Measurements from ENCODE around the gene CLDN14.
"Not testable (repeated sequence)": the region's sequence is repeated elsewhere in the genome, so short reads cannot be mapped to it uniquely, and the experiment has no call there.

Gene CLDN14

DNA sequence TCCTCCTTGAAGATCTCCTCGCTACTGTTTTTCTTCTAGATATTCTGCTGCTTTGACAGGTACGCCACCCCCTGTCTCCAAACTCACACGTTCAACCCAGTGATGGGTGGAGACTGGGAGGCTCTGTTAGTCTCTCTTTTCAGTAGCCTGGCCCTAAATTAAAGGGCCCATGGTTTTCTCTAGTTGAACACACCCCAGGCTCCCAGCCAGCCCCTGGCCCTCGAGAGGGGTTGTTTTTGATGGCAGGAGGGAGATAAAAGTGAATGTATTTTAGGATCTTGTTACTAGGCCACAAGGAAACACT is 21.6 kb upstream of the CLDN14 start:
- DNase-seq (ENCODE audit: low spot score) = no peak

- DNase-seq (ENCODE audit: low spot score) = no peak
These were observed 19.9 kb upstream of the CLDN14 start for GRCh38 chr21:36499578-36500471.

DNA sequence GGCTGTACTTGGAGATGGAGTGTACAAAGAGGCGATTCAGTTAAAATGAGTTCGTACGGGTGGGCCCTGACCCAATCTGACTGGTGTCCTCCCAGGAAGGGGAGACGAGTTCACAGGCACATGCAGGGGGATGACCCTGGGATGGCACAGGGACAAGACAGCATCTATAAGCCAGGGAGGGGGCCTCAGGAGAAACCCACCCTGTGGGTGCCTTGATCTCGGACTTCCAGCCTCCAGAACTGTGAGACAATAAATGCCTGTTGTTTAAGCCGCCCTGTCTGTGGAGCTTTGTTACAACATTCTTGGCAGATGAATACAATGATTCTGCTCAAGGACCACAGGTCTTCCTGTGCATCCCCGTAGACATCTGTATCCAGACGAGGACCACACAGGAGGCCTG is 14.6 kb upstream of the CLDN14 start:
- DNase-seq (ENCODE audit: low spot score) = no peak

GRCh38 chr21:36491209-36491910 is 11.4 kb upstream of the CLDN14 start:
- no peak for DNase-seq (ENCODE audit: low spot score)

DNA sequence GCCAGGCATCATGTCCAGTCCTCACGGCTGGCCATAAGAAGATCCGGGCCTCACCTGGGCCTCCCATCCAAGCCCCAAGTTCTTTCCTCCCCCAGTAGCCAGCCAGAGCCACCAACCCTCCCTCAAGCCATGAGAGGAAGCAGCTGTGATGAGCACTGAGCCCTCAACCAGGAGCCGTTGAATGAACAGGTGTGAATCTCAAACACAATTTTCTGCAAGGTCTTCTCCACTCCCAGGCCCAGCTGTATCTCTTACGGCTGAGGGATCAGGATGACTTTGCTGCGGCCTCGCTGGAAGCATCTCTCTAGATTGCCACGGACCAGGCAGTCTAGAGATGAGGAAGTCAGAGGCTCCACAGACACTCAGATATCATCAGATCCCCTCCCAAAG is 9.8 kb upstream of the CLDN14 start:
- DNase-seq (ENCODE audit: low spot score) = no peak

DNA sequence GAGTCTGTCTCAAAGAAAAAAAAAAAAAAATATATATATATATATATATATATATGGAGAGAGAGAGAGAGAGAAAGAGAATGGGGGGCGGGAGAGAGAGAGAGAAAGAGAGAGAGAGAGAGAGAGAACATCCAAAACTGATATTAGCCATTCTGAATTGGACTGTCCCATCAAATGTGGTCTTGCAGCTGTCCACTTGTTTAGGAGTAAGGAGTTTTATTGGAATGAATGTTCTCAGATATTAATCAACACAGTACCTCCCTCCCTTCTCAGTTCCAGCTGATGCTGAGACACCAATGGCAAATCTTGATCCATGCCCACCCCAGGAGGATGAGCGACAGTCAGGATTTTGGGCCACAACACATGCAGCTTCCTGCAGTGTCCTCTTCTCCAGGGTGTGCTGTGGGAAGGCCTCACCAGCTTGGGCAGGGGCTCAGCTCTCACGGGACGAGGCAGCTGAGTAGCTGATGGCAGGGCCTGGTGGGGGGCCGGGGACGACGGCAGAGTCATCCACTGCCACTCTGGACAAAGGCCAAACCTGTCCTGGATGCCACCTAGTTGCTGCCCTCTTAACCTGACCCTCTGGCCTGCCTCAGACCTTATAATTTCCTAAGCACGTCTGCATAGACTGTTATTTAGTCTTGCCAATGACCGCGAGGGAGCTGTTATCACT is 9.3 kb upstream of the CLDN14 start:
- DNase-seq (ENCODE audit: low spot score) = no peak

- no peak for DNase-seq (ENCODE audit: low spot score)
These were observed 7.9 kb upstream of the CLDN14 start for GRCh38 chr21:36487641-36488307.

DNA sequence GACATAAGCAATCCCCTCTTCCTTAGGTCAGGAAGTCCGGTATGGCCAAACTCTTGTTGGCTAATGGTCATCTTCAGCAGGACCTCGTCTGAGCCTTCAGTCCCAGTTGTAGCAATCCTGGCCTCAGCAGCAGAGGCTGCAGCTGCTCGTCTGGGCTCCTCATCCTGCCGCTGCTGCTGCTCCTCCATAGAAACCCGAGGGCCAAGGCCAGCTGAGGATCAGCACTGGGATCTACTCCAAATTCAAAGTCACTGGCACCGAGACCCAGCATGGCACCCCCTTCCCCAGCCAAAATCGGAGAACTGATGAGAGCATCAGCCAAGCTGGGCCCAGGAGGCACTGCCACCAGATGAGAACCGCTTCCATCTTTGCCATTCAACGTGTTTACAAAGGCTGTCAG is 6.3 kb upstream of the CLDN14 start:
- DNase-seq (ENCODE audit: low spot score) = no peak

DNA sequence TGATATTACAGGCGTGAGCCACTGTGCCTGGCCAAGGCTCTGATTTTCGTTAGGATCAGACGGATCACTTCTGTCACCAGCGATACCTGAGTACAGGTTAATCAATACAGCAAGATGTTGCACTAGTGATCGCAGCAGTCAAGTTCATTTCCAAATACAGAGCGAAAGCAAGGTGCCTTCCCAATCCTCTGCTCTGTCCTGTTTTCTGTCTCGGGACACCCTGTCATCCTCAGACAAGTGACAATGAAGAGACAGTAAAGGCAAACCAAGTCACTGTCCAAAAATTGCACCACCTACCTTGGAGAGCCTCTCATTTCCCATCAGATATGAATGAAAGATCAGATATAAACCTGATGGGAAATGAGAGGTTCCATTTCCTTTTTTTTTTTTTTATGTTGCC is 5.6 kb upstream of the CLDN14 start:
- DNase-seq (ENCODE audit: low spot score) = no peak

- DNase-seq (ENCODE audit: low spot score) = no peak
These were observed 3.2 kb upstream of the CLDN14 start for GRCh38 chr21:36483095-36483494.

- no peak for DNase-seq (ENCODE audit: low spot score)
These were observed 2.8 kb upstream of the CLDN14 start for GRCh38 chr21:36482673-36483072.

DNA sequence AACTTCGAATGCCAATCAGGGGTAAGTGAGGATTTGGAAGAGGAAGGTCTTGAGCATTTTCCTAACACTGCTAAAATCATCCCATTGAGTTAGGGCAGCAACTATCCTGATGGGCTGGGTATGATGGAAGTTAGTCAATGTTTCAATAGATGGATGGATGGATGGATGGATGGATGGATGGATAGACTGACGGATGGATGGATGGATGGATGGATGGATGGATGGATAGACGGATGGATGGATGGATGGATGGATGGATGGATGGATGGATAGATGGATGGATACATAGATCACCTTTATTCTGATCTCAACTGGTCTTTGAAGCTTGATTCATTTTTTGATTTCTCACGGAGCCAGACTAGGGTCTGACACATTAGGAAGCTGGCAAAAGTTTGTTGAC is 2.3 kb upstream of the CLDN14 start:
- DNase-seq (ENCODE audit: low spot score) = no peak

- no peak for DNase-seq (ENCODE audit: low spot score)
These were observed 1.7 kb upstream of the CLDN14 start for GRCh38 chr21:36481639-36482038.

- DNase-seq (ENCODE audit: low spot score) = no peak
These were observed 696 bp upstream of the CLDN14 start for GRCh38 chr21:36480618-36481017.

DNA sequence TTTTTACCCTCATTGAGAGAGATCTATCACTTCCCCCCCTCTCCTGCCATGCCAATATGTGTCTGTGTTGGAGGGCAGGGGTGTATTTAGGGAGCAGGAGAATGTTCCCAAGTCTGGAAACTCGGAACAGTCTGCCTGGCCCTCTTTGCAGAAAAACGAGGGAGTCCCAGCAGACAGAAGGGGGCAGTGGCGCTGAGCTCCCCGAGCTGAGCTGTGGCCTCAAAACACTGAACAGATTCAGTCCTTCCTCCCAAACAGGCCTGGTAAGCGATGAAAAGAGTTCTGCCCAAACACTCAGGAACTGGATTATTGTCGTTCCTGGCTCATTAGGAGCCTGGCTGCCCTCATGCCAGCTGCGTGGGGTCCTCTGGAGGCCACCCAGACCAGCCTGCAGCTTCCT is 981 bp downstream of the CLDN14 start:
- peak; percentile 19 for DNase-seq (ENCODE audit: low spot score)

DNA sequence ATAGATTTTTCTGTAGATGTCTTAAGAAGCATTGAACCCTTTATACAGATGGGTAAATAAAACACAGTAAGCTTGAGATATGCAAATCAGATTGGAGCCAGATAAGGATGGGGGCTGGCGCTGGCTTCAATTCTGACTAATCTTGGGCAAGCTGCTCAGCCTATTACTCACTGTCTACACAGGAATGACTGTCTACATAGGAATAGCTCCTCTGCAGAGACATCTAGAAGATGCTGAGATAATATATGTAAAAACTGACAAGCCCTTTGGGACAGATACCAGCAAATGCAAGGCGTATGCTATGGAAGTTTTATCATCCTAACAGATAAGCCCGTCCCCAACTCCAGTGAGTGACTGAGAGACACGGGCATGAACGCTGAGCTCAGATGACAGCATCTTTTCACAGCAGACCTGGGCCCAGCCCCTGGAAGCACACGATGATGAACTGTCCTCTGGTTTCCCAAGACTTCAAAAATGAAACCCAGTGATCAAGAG is 1.7 kb downstream of the CLDN14 start:
- no peak for DNase-seq (ENCODE audit: low spot score)

DNA sequence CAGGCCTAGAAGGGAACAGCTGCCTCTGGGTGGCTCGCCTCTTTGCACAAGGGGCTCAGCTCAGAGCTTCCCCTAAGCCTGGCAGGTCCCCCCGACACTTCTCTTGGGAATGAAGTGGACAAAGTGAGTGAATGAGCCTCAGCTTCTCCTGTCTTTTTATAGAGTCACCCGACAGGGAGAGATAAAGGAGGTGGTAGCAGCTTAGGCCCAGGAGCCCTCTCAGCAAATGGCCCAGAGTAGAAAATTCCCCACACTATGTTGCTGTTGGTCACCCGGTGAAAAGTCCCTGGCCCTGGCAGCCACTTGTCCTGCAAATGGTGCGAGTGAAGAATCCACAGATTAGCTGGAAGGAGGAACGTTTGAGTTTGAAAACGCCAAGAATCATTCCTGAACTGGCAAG is 2.4 kb downstream of the CLDN14 start:
- DNase-seq (ENCODE audit: low spot score) = no peak

DNA sequence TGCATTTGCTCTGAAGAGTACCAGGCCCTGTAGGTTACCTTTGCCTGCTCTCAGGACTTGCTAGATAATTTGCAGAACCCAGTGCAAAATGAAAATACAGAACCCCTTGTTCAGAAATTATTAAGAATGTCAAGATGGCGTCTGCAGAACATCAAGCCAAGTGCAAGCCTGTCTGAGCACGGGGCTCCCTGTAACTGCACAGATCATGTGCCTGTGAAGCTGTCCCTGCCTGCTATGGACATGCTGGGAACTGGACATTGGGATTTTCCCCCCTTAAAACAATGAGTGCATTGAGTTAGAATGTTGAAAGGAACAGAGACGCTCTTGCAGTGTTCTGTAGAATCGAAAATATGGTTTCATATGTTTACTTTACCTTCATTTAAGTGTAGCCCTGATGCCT is 2.9 kb downstream of the CLDN14 start:
- no peak for DNase-seq (ENCODE audit: low spot score)

- DNase-seq (ENCODE audit: low spot score) = not testable (repeated sequence)
These were observed 3.4 kb downstream of the CLDN14 start for GRCh38 chr21:36476541-36476940.

DNA sequence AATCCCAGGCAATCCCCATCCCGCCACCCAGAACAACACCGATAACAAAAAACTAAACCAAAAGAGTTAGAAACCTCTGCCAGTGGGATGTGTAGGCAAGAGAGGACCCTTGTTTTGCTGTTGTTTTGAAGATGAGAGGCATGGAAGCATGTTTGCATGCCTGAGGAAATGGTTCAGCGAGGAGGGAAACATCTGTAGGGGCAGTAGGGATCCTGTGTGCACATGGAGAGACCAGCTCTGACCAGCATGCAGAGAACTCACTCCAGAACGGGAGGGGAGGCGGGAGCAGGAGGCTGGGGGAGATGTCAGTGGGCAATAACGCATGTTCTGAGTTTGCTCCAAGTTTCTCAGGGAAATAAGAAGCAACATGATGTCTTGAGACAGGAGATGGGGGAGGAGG is 5.3 kb downstream of the CLDN14 start:
- DNase-seq (ENCODE audit: low spot score) = no peak

GRCh38 chr21:36473203-36473602 is 6.7 kb downstream of the CLDN14 start:
- no peak for DNase-seq (ENCODE audit: low spot score)

DNA sequence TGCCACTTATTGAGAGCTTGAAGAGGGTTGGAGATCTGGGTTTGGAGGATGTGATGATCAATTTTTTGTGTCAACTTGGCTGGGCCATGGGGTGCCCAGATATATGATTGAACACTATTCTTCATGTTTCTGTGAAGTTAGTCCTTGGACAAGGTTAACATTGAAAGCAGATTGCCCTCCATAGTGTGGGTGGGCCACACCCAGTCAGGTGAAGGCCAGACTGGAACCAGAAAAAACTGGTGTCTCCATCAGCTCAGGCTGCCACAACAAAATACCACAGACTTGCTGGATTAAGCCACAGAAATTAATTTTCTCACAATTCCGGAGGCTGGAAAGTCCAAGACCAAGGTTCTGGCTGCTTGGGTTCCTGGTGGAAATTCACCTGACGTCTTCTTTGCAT is 7.5 kb downstream of the CLDN14 start:
- DNase-seq (ENCODE audit: low spot score) = no peak

Measured in cerebellar cortex (tissue), 1 donor.